GM19452 (cell line): Measurements from ENCODE around the gene KATNB1.
"Not testable (repeated sequence)": the region's sequence is repeated elsewhere in the genome, so short reads cannot be mapped to it uniquely, and the experiment has no call there.

Experiments used
- ATAC-seq: cut with Tn5 transposase; IDR thresholded peaks from one replicate; pipeline ENCODE4 v1.9.1; 2021; ENCODE audit not compliant: unreplicated experiment

The KATNB1 gene

GRCh38 chr16:57769541-57770145 is 34.1 kb downstream of the KATNB1 start:
- ATAC-seq = no peak

GRCh38 chr16:57770361-57770760 is 34.8 kb downstream of the KATNB1 start:
- no peak for ATAC-seq

- no peak for ATAC-seq
Observed at GRCh38 chr16:57771141-57771785, 35.7 kb downstream of the KATNB1 start.

- ATAC-seq = no peak
Observed at GRCh38 chr16:57773019-57773418, 37.4 kb downstream of the KATNB1 start.

- no peak for ATAC-seq
Observed at GRCh38 chr16:57773655-57774295, 38.2 kb downstream of the KATNB1 start.

GRCh38 chr16:57774705-57775285 is 39.2 kb downstream of the KATNB1 start:
- no peak for ATAC-seq

- no peak for ATAC-seq
Observed at GRCh38 chr16:57775661-57776469, 40.3 kb downstream of the KATNB1 start.

GRCh38 chr16:57778658-57779057 is 43.1 kb downstream of the KATNB1 start:
- ATAC-seq = no peak

GRCh38 chr16:57779836-57780235 is 44.3 kb downstream of the KATNB1 start:
- not testable (repeated sequence) for ATAC-seq

GRCh38 chr16:57781349-57781740 is 45.8 kb downstream of the KATNB1 start:
- no peak for ATAC-seq

- ATAC-seq = no peak
Observed at GRCh38 chr16:57781741-57782606, 46.4 kb downstream of the KATNB1 start.

- not testable (repeated sequence) for ATAC-seq
Observed at GRCh38 chr16:57782607-57783055, 47.1 kb downstream of the KATNB1 start.

- ATAC-seq = no peak
Observed at GRCh38 chr16:57783116-57783515, 47.5 kb downstream of the KATNB1 start.

- ATAC-seq = no peak
Observed at GRCh38 chr16:57783883-57784282, 48.3 kb downstream of the KATNB1 start.

GRCh38 chr16:57784334-57784733 is 48.8 kb downstream of the KATNB1 start:
- no peak for ATAC-seq

GRCh38 chr16:57785385-57785784 is 49.8 kb downstream of the KATNB1 start:
- ATAC-seq = no peak

- ATAC-seq = no peak
Observed at GRCh38 chr16:57785924-57786323, 50.4 kb downstream of the KATNB1 start.

GRCh38 chr16:57786632-57787518 is 51.3 kb downstream of the KATNB1 start:
- no peak for ATAC-seq

GRCh38 chr16:57787519-57787905 is 51.9 kb downstream of the KATNB1 start:
- no peak for ATAC-seq
